LNCAP (cell line): ENCODE measurements around the gene FSCN2.

Experiments
- CTCF ChIP-seq: fragments of 450-650 bp; IDR thresholded peaks from 2 replicates; pipeline ENCODE4 v1.5.1; 2017; ENCODE audit warnings: mild to moderate bottlenecking

The FSCN2 gene

GRCh38 chr17:81545160-81545949 lies 17.2 kb downstream of the FSCN2 start:
- no peak for TF ChIP-seq CTCF

- TF ChIP-seq CTCF = no peak
These were observed 18.9 kb downstream of the FSCN2 start for GRCh38 chr17:81546906-81547613.

GRCh38 chr17:81547614-81547982 lies 19.4 kb downstream of the FSCN2 start:
- TF ChIP-seq CTCF = no peak

- TF ChIP-seq CTCF = no peak
These were observed 20.9 kb downstream of the FSCN2 start for GRCh38 chr17:81549031-81549557.

- no peak for TF ChIP-seq CTCF
These were observed 21.6 kb downstream of the FSCN2 start for GRCh38 chr17:81549826-81550225.

- no peak for TF ChIP-seq CTCF
These were observed 22.1 kb downstream of the FSCN2 start for GRCh38 chr17:81550285-81550684.

GRCh38 chr17:81550830-81551457 lies 22.8 kb downstream of the FSCN2 start:
- TF ChIP-seq CTCF = no peak
